Thoracic aorta (tissue), 2 donors: ENCODE data around the gene ZNF107. TPM values are rescaled to one million over a fixed set of nuclear protein-coding genes. Genes with fewer than 3 reads are reported as not detected.
A peak's percentile ranks its signal among the peaks of the same experiment; 100 is the strongest.
"Not testable (repeated sequence)": the region's sequence is repeated elsewhere in the genome, so short reads cannot be mapped to it uniquely, and the experiment has no call there.

Experiments used
- ATAC-seq: fragments of 150-250 bp; one replicate; pipeline ENCODE4 v1.8.0; 2017; ENCODE audit warnings: low read depth; ENCODE audit not compliant: insufficient number of reproducible peaks, low FRiP score
- DNase-seq: peaks from one replicate; pipeline ENCODE4 v3.0.0-alpha.2; 2020; ENCODE audit warnings: low spot score
- H3K27ac ChIP-seq, 2 donors: fragments of 200-600 bp; sonication (generic); 1 replicate in 1 of 2; 2 replicates in 1 of 2; pipeline ENCODE4 v1.5.1; 2016; ENCODE audit warnings: mild to moderate bottlenecking in 2 of 2, moderate library complexity in 2 of 2
- H3K27me3 ChIP-seq: fragments of 200-600 bp; sonication (generic); replicated peaks from 2 replicates; pipeline ENCODE4 v1.6.0; 2016; ENCODE audit warnings: mild to moderate bottlenecking; ENCODE audit not compliant: insufficient read depth
- H3K36me3 ChIP-seq: fragments of 200-600 bp; sonication (generic); one replicate; pipeline ENCODE4 v1.5.1; 2016
- H3K4me1 ChIP-seq, 2 donors: fragments of 200-600 bp; sonication (generic); 1 replicate in 1 of 2; 2 replicates in 1 of 2; pipeline versions ENCODE4 v1.5.1 to v1.6.0; 2016; ENCODE audit warnings: low read depth in 2 of 2, mild to moderate bottlenecking in 1 of 2; ENCODE audit not compliant: control insufficient read depth in 1 of 2
- H3K4me3 ChIP-seq: fragments of 200-600 bp; sonication (generic); 2 replicates; pipeline ENCODE4 v1.5.1; 2016; ENCODE audit warnings: mild to moderate bottlenecking
- H3K9me3 ChIP-seq: fragments of 200-600 bp; sonication (generic); 2 replicates; pipeline ENCODE4 v1.5.1; 2016
- total RNA-seq, 2 donors: library from RNA; depleted of rRNA; stranded (reverse); fragments of >200 nt; gene quantifications; one replicate each; pipeline versions ENCODE4 v1.1.0 to v1.2.3, GENCODE V29; 2016
- TF ChIP-seq, protein P1 (sequence below): fragments of 200-600 bp; sonication (generic); IDR thresholded peaks from one replicate; pipeline ENCODE4 v1.5.1; 2019; ENCODE audit warnings: antibody characterized with exemption

The ZNF107 gene
- total RNA-seq, 2 donors from 2014 or later, result 5.6 to 6.9 TPM

DNA sequence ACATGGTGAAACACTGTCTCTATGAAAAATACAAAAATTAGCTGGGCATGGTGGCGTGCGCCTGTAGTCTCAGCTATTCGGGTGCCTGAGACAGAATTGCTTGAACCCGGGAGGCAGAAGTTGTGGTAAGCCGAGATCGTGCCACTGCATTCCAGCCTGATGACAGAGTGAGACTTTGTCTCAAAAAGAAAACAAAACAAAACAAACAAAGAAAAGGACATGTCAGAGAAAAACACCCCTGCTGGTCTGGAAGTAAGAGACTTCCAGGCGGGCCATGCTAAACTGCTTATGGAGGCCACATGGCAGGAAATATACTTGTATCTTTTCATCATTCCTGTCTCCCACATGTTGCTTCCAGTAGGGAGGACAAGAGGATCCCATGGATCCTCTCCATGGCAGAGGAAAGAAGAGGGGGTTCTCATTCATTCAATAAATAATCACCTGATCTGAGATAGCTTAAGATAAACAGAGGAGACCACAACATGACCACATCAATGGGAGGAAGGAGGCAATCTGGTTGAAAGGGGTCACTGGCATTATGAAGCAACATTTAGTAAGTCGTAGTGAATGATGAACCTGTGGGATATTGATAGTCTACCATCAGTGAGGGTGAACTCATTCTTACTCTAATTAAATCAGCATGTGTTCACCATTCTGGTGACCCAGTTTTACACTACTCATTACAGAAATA is 67.8 kb downstream of the ZNF107 start:
- ATAC-seq (no peak), DNase-seq (no peak)
- TF ChIP-seq, protein P1, sequence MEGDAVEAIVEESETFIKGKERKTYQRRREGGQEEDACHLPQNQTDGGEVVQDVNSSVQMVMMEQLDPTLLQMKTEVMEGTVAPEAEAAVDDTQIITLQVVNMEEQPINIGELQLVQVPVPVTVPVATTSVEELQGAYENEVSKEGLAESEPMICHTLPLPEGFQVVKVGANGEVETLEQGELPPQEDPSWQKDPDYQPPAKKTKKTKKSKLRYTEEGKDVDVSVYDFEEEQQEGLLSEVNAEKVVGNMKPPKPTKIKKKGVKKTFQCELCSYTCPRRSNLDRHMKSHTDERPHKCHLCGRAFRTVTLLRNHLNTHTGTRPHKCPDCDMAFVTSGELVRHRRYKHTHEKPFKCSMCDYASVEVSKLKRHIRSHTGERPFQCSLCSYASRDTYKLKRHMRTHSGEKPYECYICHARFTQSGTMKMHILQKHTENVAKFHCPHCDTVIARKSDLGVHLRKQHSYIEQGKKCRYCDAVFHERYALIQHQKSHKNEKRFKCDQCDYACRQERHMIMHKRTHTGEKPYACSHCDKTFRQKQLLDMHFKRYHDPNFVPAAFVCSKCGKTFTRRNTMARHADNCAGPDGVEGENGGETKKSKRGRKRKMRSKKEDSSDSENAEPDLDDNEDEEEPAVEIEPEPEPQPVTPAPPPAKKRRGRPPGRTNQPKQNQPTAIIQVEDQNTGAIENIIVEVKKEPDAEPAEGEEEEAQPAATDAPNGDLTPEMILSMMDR, result no peak
- no peaks in the 10 kb centered on the region for H3K27me3 ChIP-seq
- no peak overlapping the region for H3K27ac ChIP-seq
- no peak overlapping the region for H3K4me3 ChIP-seq
- H3K36me3 ChIP-seq, result no peaks in the 10 kb centered on the region
- H3K9me3 ChIP-seq, result no peaks in the 10 kb centered on the region
- H3K4me1 ChIP-seq, result no peaks in the 10 kb centered on the region

DNA sequence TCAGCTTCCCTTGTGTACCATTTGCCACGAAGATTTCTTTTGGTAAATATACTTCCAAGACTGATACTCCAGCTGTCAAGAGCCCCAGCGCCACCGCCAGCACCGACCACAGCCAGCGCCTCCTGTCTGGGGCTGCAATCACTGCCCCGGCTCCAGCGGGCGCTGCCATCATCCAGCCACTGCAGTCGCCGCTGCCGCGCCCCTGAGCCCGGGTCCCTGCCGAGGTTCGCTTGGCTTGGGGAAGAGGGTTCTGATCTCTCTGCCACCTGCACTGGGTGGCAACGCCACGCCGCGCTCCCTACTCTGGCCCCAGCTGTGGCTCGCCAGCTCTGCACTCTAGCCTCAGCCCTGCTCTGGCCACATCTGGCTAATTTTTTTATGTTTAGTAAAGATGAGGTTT is 70.6 kb downstream of the ZNF107 start:
- Histone ChIP-seq H3K36me3 (no peaks in the 10 kb centered on the region), H3K27me3 (no peaks in the 10 kb centered on the region), H3K4me1 (no peaks in the 10 kb centered on the region), H3K27ac (no peak overlapping the region), H3K4me3 (no peak overlapping the region), H3K9me3 (no peaks in the 10 kb centered on the region)
- no peak for DNase-seq
- no peak for ATAC-seq
- TF ChIP-seq, protein P1, result no peak

DNA sequence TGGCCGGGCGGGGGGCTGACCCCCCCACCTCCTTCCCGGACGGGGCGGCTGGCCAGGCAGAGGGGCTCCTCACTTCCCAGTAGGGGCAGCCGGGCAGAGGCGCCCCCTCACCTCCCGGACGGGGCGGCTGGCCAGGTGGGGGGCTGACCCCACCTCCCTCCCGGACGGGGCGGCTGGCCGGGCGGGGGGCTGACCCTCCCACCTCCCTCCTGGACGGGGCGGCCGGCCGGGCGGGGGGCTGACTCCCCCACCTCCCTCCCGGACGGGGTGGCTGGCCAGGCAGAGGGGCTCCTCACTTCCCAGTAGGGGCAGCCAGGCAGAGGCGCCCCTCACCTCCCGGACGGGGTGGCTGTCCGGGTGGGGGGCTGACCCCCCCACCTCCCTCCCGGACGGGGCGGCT is 72.5 kb downstream of the ZNF107 start:
- not testable (repeated sequence) for H3K27me3 ChIP-seq, H3K4me3 ChIP-seq, H3K4me1 ChIP-seq, ATAC-seq, H3K36me3 ChIP-seq, H3K27ac ChIP-seq, H3K9me3 ChIP-seq, DNase-seq

DNA sequence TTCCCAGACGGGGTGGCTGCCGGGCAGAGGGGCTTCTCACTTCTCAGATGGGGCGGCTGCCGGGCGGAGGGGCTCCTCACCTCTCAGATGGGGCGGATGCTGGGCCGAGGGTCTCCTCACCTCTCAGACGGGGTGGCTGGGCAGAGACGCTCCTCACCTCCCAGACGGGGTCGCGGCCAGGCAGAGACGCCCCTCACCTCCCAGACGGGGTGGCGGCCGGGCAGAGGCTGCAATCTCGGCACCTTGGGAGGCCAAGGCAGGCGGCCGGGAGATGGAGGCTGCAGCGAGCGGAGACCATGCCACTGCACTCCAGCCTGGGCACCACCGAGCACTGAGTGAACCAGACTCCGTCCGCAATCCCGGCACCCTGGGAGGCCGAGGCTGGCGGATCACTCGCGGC is 73.0 kb downstream of the ZNF107 start:
- H3K4me1 ChIP-seq, H3K36me3 ChIP-seq, DNase-seq, H3K27me3 ChIP-seq, H3K9me3 ChIP-seq, H3K4me3 ChIP-seq, H3K27ac ChIP-seq, ATAC-seq: not testable (repeated sequence)

DNA sequence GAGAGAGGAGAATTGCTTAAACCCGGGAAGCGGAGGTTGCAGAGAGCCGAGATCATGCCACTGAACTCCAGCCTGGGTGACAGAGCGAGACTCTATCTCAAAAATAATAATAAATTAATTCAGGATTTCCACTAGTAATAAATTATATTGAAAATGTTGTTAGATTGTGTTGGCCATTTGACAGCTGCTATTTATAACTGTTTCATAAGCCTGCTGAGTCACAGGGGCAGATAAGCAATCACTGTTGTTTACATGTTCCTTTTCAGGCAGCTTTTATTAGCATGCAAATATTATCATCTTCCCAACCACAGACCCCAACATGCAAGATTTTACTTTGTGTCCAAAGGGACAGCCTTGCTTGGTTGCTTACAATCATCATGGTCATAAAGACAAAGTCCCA is 78.7 kb downstream of the ZNF107 start:
- H3K27ac ChIP-seq, result peak overlapping the region in 1 of 2 donors; percentile 28
- no peaks in the 10 kb centered on the region for H3K9me3 ChIP-seq
- TF ChIP-seq, protein P1, result no peak
- H3K4me1 ChIP-seq, result peaks cover 0 to 15% of the 10 kb centered on the region in 2 donors
- no peaks in the 10 kb centered on the region for H3K36me3 ChIP-seq
- H3K27me3 ChIP-seq, result no peaks in the 10 kb centered on the region
- DNase-seq (no peak), ATAC-seq (no peak)
- H3K4me3 ChIP-seq, result no peak overlapping the region

DNA sequence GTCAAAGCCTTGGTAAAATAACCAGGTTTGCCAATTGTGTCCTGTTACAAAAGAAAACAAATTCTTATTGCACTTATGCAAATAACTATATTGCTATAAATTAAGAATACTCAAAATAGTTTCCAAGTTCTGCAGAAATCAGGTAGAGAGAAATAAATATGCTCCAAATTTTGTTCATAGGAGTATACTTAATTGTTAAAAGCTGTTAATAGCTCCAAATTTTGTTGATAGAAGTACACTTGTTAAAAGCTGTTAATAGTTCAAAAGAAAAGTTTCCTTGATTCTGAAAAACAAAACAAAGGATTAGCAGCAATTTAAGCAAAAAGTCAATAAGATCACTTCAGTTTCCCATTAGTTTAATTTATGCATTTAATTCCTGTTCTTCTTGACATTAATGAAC is 81.9 kb downstream of the ZNF107 start:
- no peak for ATAC-seq
- no peaks in the 10 kb centered on the region for H3K36me3 ChIP-seq
- peaks cover 0 to 15% of the 10 kb centered on the region in 2 donors for H3K4me1 ChIP-seq
- no peak overlapping the region for H3K4me3 ChIP-seq
- TF ChIP-seq, protein P1, result no peak
- H3K9me3 ChIP-seq, result no peaks in the 10 kb centered on the region
- no peaks in the 10 kb centered on the region for H3K27me3 ChIP-seq
- H3K27ac ChIP-seq, result no peak overlapping the region
- no peak for DNase-seq
